Caco-2 (cell line): Measurements from ENCODE around the gene SHC3. TPM values are rescaled to one million over a fixed set of nuclear protein-coding genes. Genes with fewer than 3 reads are reported as not detected.

ENCODE experiments used
- BruUV-seq: library from RNA; stranded (reverse); fragments of 400-500 nt; replicated peaks from 2 replicates; lab custom pipeline; 2021; lab: Mats Ljungman, UMichigan
- CTCF ChIA-PET: fragments of 300-600 bp; sonication (Branson Sonifier 250); formaldehyde crosslinking; loops from one replicate; lab custom pipeline; 2022; ENCODE audit warnings: antibody characterized with exemption; lab: Charles Lee
- POLR2A ChIA-PET: fragments of 300-600 bp; sonication (Branson Sonifier 250); formaldehyde crosslinking; loops from one replicate; lab custom pipeline; 2022; ENCODE audit warnings: antibody characterized with exemption; lab: Charles Lee
- DNase-seq, 2 experiments: peaks; one replicate each; pipeline versions ENCODE4 v3.0.0 to v3.0.0-alpha.2; 2020 to 2022
- H3K27me3 ChIP-seq: replicated peaks from 2 replicates; pipeline ENCODE4 v1.6.0; 2011; ENCODE audit warnings: low read length; ENCODE audit not compliant: control insufficient read depth, insufficient read depth
- H3K36me3 ChIP-seq: 2 replicates; pipeline ENCODE4 v1.5.1; 2011; ENCODE audit warnings: low read length; ENCODE audit not compliant: control insufficient read depth, insufficient read depth
- H3K4me1 ChIP-seq: fragments of 250-450 bp; sonication (Bioruptor Pico); 2 replicates; pipeline ENCODE4 v1.5.1; 2020; ENCODE audit warnings: mild to moderate bottlenecking
- H3K4me3 ChIP-seq: 2 replicates; pipeline ENCODE4 v1.5.1; 2011; ENCODE audit warnings: low read depth, mild to moderate bottlenecking, control low read depth, low read length
- H3K9me3 ChIP-seq: fragments of 250-450 bp; sonication (Bioruptor Pico); 2 replicates; pipeline ENCODE4 v1.5.1; 2020; ENCODE audit warnings: mild to moderate bottlenecking, moderate library complexity
- H3K27ac Mint-ChIP-seq: one replicate; pipeline ENCODE4 v1.8.0; 2022; ENCODE audit warnings: mixed read lengths; ENCODE audit not compliant: unreplicated experiment
- H3K27me3 Mint-ChIP-seq: one replicate; pipeline ENCODE4 v1.8.0; 2022; ENCODE audit warnings: mixed read lengths; ENCODE audit not compliant: insufficient read depth, unreplicated experiment
- H3K36me3 Mint-ChIP-seq: one replicate; pipeline ENCODE4 v1.8.0; 2022; ENCODE audit warnings: mild to moderate bottlenecking, mixed read lengths; ENCODE audit not compliant: insufficient read depth, unreplicated experiment
- H3K4me1 Mint-ChIP-seq: one replicate; pipeline ENCODE4 v1.8.0; 2022; ENCODE audit warnings: low read depth, mixed read lengths; ENCODE audit not compliant: unreplicated experiment
- H3K4me3 Mint-ChIP-seq: one replicate; pipeline ENCODE4 v1.8.0; 2022; ENCODE audit warnings: mild to moderate bottlenecking, moderate library complexity, mixed read lengths; ENCODE audit not compliant: unreplicated experiment
- H3K9me3 Mint-ChIP-seq: one replicate; pipeline ENCODE4 v1.8.0; 2022; ENCODE audit warnings: mixed read lengths; ENCODE audit not compliant: unreplicated experiment
- CTCF ChIP-seq, 2 experiments: fragments of 200-600 bp in 1 of 2; IDR thresholded peaks; 1 replicate in 1 of 2; 2 replicates in 1 of 2; pipeline versions ENCODE4 v1.5.1 to v1.8.0; 2011 to 2022; ENCODE audit warnings: antibody characterized with exemption in 1 of 2, control low read depth in 1 of 2, inconsistent platforms in 1 of 2, low read depth in 1 of 2, low read length in 1 of 2, mild to moderate bottlenecking in 1 of 2, moderate library complexity in 1 of 2; ENCODE audit not compliant: insufficient read depth in 1 of 2, severe bottlenecking in 1 of 2, unreplicated experiment in 1 of 2
- intact Hi-C: fragments of 100-400 bp; cut with micrococcal nuclease; formaldehyde crosslinking; loops from one replicate; pipeline ENCODE4 v1.10.0; 2022; ENCODE audit not compliant: unreplicated experiment
- total RNA-seq: library from RNA; stranded (reverse); gene quantifications from 2 replicates; pipeline ENCODE4 v1.2.3, GENCODE V29; 2022

SHC3 gene
- total RNA-seq, 1 experiment from 2014 or later: 0.20 TPM

- no peaks in the 10 kb centered on the region for H3K36me3 Mint-ChIP-seq
- Histone ChIP-seq H3K4me3 (no peak overlapping the region), H3K4me1 (no peaks in the 10 kb centered on the region), H3K27me3 (no peaks in the 10 kb centered on the region), H3K9me3 (peaks cover 4% of the 10 kb centered on the region; the same call in 1 of the 2 replicates), H3K36me3 (no peaks in the 10 kb centered on the region)
- H3K4me3 Mint-ChIP-seq: no peak overlapping the region
- DNase-seq: no peak
- ChIA-PET CTCF (no interaction called here), POLR2A (no interaction called here)
- no peak overlapping the region for H3K27ac Mint-ChIP-seq
- intact Hi-C loops: no loop called here
- BruUV-seq: no TSS peak
- TF ChIP-seq CTCF (IDR thresholded peaks at IDR 0.05; ENCODE audit: insufficient read depth in 1 of 2, low read depth in 1 of 2, low read length in 1 of 2, severe bottlenecking in 1 of 2, unreplicated experiment in 1 of 2): no peak
- no peaks in the 10 kb centered on the region for H3K27me3 Mint-ChIP-seq
- H3K9me3 Mint-ChIP-seq: no peaks in the 10 kb centered on the region
- no peaks in the 10 kb centered on the region for H3K4me1 Mint-ChIP-seq
Observed at GRCh38 chr9:88980740-88981203, 197.8 kb downstream of the SHC3 start.

- POLR2A ChIA-PET: no interaction called here
- H3K9me3 Mint-ChIP-seq: no peaks in the 10 kb centered on the region
- intact Hi-C loops: no loop called here
Observed at GRCh38 chr9:88979791-88980190, 198.8 kb downstream of the SHC3 start.

GRCh38 chr9:88979021-88979420 lies 199.6 kb downstream of the SHC3 start:
- no TSS peak for BruUV-seq
- DNase-seq: no peak
- Mint-ChIP-seq H3K36me3 (no peaks in the 10 kb centered on the region), H3K4me3 (no peak overlapping the region), H3K27me3 (no peaks in the 10 kb centered on the region), H3K27ac (no peak overlapping the region), H3K4me1 (no peaks in the 10 kb centered on the region), H3K9me3 (no peaks in the 10 kb centered on the region)
- no peak overlapping the region for H3K4me3 ChIP-seq
- ChIA-PET CTCF (no interaction called here), POLR2A (no interaction called here)
- TF ChIP-seq CTCF (IDR thresholded peaks at IDR 0.05; ENCODE audit: insufficient read depth in 1 of 2, low read depth in 1 of 2, low read length in 1 of 2, severe bottlenecking in 1 of 2, unreplicated experiment in 1 of 2): no peak
- no peaks in the 10 kb centered on the region for H3K36me3 ChIP-seq
- H3K4me1 ChIP-seq: no peaks in the 10 kb centered on the region
- no peaks in the 10 kb centered on the region for H3K27me3 ChIP-seq
- intact Hi-C loops: no loop called here
- H3K9me3 ChIP-seq: peaks cover 4% of the 10 kb centered on the region; the same call in 1 of the 2 replicates

More at GRCh38 chr9:88979791-88980190, 198.8 kb downstream of the SHC3 start:
- BruUV-seq: no TSS peak
- H3K4me3 ChIP-seq: no peak overlapping the region
- no peaks in the 10 kb centered on the region for H3K4me1 ChIP-seq
- H3K9me3 ChIP-seq: peaks cover 4% of the 10 kb centered on the region; the same call in 1 of the 2 replicates
- DNase-seq: no peak
- CTCF ChIA-PET: no interaction called here
- no peaks in the 10 kb centered on the region for H3K36me3 ChIP-seq
- H3K36me3 Mint-ChIP-seq: no peaks in the 10 kb centered on the region
- no peaks in the 10 kb centered on the region for H3K27me3 ChIP-seq
- H3K27ac Mint-ChIP-seq: no peak overlapping the region
- TF ChIP-seq CTCF (IDR thresholded peaks at IDR 0.05; ENCODE audit: insufficient read depth in 1 of 2, low read depth in 1 of 2, low read length in 1 of 2, severe bottlenecking in 1 of 2, unreplicated experiment in 1 of 2): no peak
- no peaks in the 10 kb centered on the region for H3K4me1 Mint-ChIP-seq
- no peak overlapping the region for H3K4me3 Mint-ChIP-seq
- no peaks in the 10 kb centered on the region for H3K27me3 Mint-ChIP-seq
